Uterus (tissue), 4 donors: ENCODE results near the gene MAP4K3. TPM values are rescaled to one million over a fixed set of nuclear protein-coding genes. Genes with fewer than 3 reads are reported as not detected.

Experiments
- DNase-seq, 2 donors: peaks; one replicate each; pipeline ENCODE4 v3.0.0-alpha.2; 2019 to 2020
- H3K27ac ChIP-seq, 2 donors: fragments of 200-600 bp; sonication (generic); 1 replicate in 1 of 2; 2 replicates in 1 of 2; pipeline ENCODE4 v1.5.1; 2016 to 2018
- H3K27me3 ChIP-seq, 2 donors: fragments of 200-600 bp; sonication (generic); one replicate each; pipeline ENCODE4 v1.5.1; 2018 to 2019; ENCODE audit warnings: control low read depth in 1 of 2
- H3K36me3 ChIP-seq, 2 donors: fragments of 200-600 bp; sonication (generic); one replicate each; pipeline ENCODE4 v1.5.1; 2019; ENCODE audit warnings: control low read depth in 1 of 2
- H3K4me1 ChIP-seq, 2 donors: fragments of 200-600 bp; sonication (generic); one replicate each; pipeline ENCODE4 v1.5.1; 2018 to 2019; ENCODE audit warnings: control low read depth in 1 of 2
- H3K4me3 ChIP-seq, 2 donors: fragments of 200-600 bp; sonication (generic); 1 replicate in 1 of 2; 2 replicates in 1 of 2; pipeline ENCODE4 v1.5.1; 2018 to 2019; ENCODE audit warnings: mild to moderate bottlenecking in 1 of 2
- H3K9me3 ChIP-seq, 2 donors: fragments of 200-600 bp; sonication (generic); one replicate each; pipeline ENCODE4 v1.5.1; 2019; ENCODE audit warnings: control low read depth in 1 of 2
- CTCF ChIP-seq, 4 experiments: fragments of 200-600 bp in 2 of 4; fragments of 450-650 bp in 2 of 4; sonication (generic) in 2 of 4; IDR thresholded peaks; one replicate each; pipeline ENCODE4 v1.5.1; 2016 to 2019; ENCODE audit warnings: antibody characterized with exemption in 4 of 4, mild to moderate bottlenecking in 2 of 4, moderate library complexity in 1 of 4
- POLR2A ChIP-seq, 2 donors: fragments of 450-650 bp; IDR thresholded peaks; one replicate each; pipeline ENCODE4 v1.6.1; 2016; ENCODE audit warnings: antibody characterized with exemption in 2 of 2, mild to moderate bottlenecking in 1 of 2, moderate library complexity in 1 of 2
- intact Hi-C: fragments of 100-400 bp; cut with DNase I; formaldehyde crosslinking; loops from one replicate; pipeline ENCODE4 v1.15.1; 2023; ENCODE audit warnings: low total_unique reads
- total RNA-seq, 4 donors: library from RNA; depleted of rRNA in 3 of 4; stranded (reverse); fragments of >200 nt in 3 of 4; gene quantifications; one replicate each; pipeline versions ENCODE4 v1.1.0 to v1.2.4, GENCODE V29; 2014 to 2023
- donor health status: DM: yes; HTN: yes; CAD: no.

Gene MAP4K3
- 100 to 1,000 TPM in 1 of 4 donors, 10 to 100 TPM in 3; 31.5 to 110 (median 72.3) TPM for total RNA-seq

GRCh38 chr2:39436592-39437521 is at the start of gene MAP4K3:
TSS of gene MAP4K3 (minus strand) at chr2:39437285. CDS start at chr2:39436987, 298 bp downstream.
- peak within 1 kb of the TSS; percentile 79 to 89 for H3K4me3 ChIP-seq
- H3K4me1 ChIP-seq: peaks cover 0 to 7% of the 10 kb centered on the region in 2 donors
- H3K36me3 ChIP-seq: no peaks in the 10 kb centered on the region
- H3K9me3 ChIP-seq: no peaks in the 10 kb centered on the region
- intact Hi-C loops: no loop called here
- no peaks in the 10 kb centered on the region for H3K27me3 ChIP-seq
- DNase-seq: peak; percentile 93 to 94
- peak within 1 kb of the TSS; percentile 96 to 99 for H3K27ac ChIP-seq
- TF ChIP-seq CTCF (IDR thresholded peaks at IDR 0.05) (peak in 1 of 4 experiments; percentile 13), POLR2A (IDR thresholded peaks at IDR 0.05) (peak; percentile 84 to 89)

- Histone ChIP-seq H3K4me1 (no peaks in the 10 kb centered on the region), H3K27ac (no peak overlapping the region), H3K27me3 (no peaks in the 10 kb centered on the region), H3K9me3 (no peaks in the 10 kb centered on the region), H3K4me3 (no peak overlapping the region), H3K36me3 (no peaks in the 10 kb centered on the region)
- TF ChIP-seq CTCF (IDR thresholded peaks at IDR 0.05) (no peak), POLR2A (IDR thresholded peaks at IDR 0.05) (no peak)
- intact Hi-C loops: no loop called here
- DNase-seq: no peak
Observed at GRCh38 chr2:39486071-39486470, 49.0 kb upstream of the MAP4K3 start.

GRCh38 chr2:39484620-39485495 is 47.8 kb upstream of the MAP4K3 start:
- DNase-seq: no peak
- Histone ChIP-seq H3K27me3 (no peaks in the 10 kb centered on the region), H3K9me3 (no peaks in the 10 kb centered on the region), H3K4me3 (no peak overlapping the region), H3K27ac (no peak overlapping the region), H3K36me3 (no peaks in the 10 kb centered on the region), H3K4me1 (no peaks in the 10 kb centered on the region)
- TF ChIP-seq CTCF (IDR thresholded peaks at IDR 0.05): no peak
- no peak for TF ChIP-seq POLR2A (IDR thresholded peaks at IDR 0.05)
- intact Hi-C loops: no loop called here

GRCh38 chr2:39484206-39484605 is 47.1 kb upstream of the MAP4K3 start:
- Histone ChIP-seq H3K27ac (no peak overlapping the region), H3K27me3 (no peaks in the 10 kb centered on the region), H3K9me3 (no peaks in the 10 kb centered on the region), H3K4me3 (no peak overlapping the region), H3K36me3 (no peaks in the 10 kb centered on the region), H3K4me1 (no peaks in the 10 kb centered on the region)
- intact Hi-C loops: no loop called here
- peak in 1 of 2 donors; percentile 27 for DNase-seq
- TF ChIP-seq POLR2A (IDR thresholded peaks at IDR 0.05) (no peak), CTCF (IDR thresholded peaks at IDR 0.05) (no peak)
